HG03095 (cell line): Measurements from ENCODE around the gene ATP8B1.
"Not testable (repeated sequence)": the region's sequence is repeated elsewhere in the genome, so short reads cannot be mapped to it uniquely, and the experiment has no call there.

Experiments
- ATAC-seq: cut with Tn5 transposase; IDR thresholded peaks from one replicate; pipeline ENCODE4 v1.9.1; 2021; ENCODE audit warnings: moderate library complexity; ENCODE audit not compliant: unreplicated experiment

The ATP8B1 gene

GRCh38 chr18:57733861-57734260 is 69.3 kb downstream of the ATP8B1 start:
- ATAC-seq: no peak

- ATAC-seq: no peak
These were observed 73.0 kb downstream of the ATP8B1 start for GRCh38 chr18:57730146-57730545.

GRCh38 chr18:57728941-57729511 is 74.1 kb downstream of the ATP8B1 start:
- ATAC-seq: no peak

- ATAC-seq: no peak
These were observed 74.9 kb downstream of the ATP8B1 start for GRCh38 chr18:57727952-57728807.

- ATAC-seq: not testable (repeated sequence)
These were observed 83.7 kb downstream of the ATP8B1 start for GRCh38 chr18:57719211-57719935.

- ATAC-seq: no peak
These were observed 86.6 kb downstream of the ATP8B1 start for GRCh38 chr18:57716549-57716948.

GRCh38 chr18:57715671-57716070 is 87.4 kb downstream of the ATP8B1 start:
- ATAC-seq: no peak

GRCh38 chr18:57715073-57715472 is 88.0 kb downstream of the ATP8B1 start:
- ATAC-seq: no peak

GRCh38 chr18:57710226-57710625 is 92.9 kb downstream of the ATP8B1 start:
- no peak for ATAC-seq

- no peak for ATAC-seq
These were observed 93.8 kb downstream of the ATP8B1 start for GRCh38 chr18:57709335-57709734.

- ATAC-seq: no peak
These were observed 94.8 kb downstream of the ATP8B1 start for GRCh38 chr18:57708288-57708687.

- ATAC-seq: no peak
These were observed 97.1 kb downstream of the ATP8B1 start for GRCh38 chr18:57705832-57706595.

- no peak for ATAC-seq
These were observed 98.1 kb downstream of the ATP8B1 start for GRCh38 chr18:57705011-57705410.

- no peak for ATAC-seq
These were observed 104.4 kb downstream of the ATP8B1 start for GRCh38 chr18:57698571-57699276.

- ATAC-seq: no peak
These were observed 105.7 kb downstream of the ATP8B1 start for GRCh38 chr18:57697426-57697825.

GRCh38 chr18:57696271-57696670 is 106.8 kb downstream of the ATP8B1 start:
- ATAC-seq: no peak

GRCh38 chr18:57691363-57691762 is 111.8 kb downstream of the ATP8B1 start:
- no peak for ATAC-seq

GRCh38 chr18:57687970-57688369 is 115.1 kb downstream of the ATP8B1 start:
- ATAC-seq: no peak

GRCh38 chr18:57683470-57683869 is 119.6 kb downstream of the ATP8B1 start:
- no peak for ATAC-seq
